Astrocyte (in vitro differentiated cells and primary cell): ENCODE results near the gene SLC9C1.

ENCODE experiments used
- CTCF ChIP-seq: IDR thresholded peaks from 2 replicates; pipeline ENCODE4 v1.5.1; 2011; ENCODE audit warnings: low read depth, mild to moderate bottlenecking, inconsistent platforms, low read length, moderate library complexity; ENCODE audit not compliant: insufficient read depth
- EZH2 ChIP-seq: IDR thresholded peaks from 2 replicates; pipeline ENCODE4 v1.6.1; 2012; ENCODE audit warnings: mild to moderate bottlenecking, low read length, inconsistent platforms; ENCODE audit not compliant: insufficient read depth

- TF ChIP-seq EZH2 = no peak
- TF ChIP-seq CTCF = no peak
These were observed 118.4 kb downstream of the SLC9C1 start for GRCh38 chr3:112175646-112176045.
